Limb (tissue), 2 donors: ENCODE data around the gene UBA6.
"Not testable (repeated sequence)": the region's sequence is repeated elsewhere in the genome, so short reads cannot be mapped to it uniquely, and the experiment has no call there.

Experiments used
- DNase-seq, 2 donors: peaks; one replicate each; pipeline ENCODE4 v3.0.0-alpha.2; 2016; ENCODE audit errors: extremely low spot score in 2 of 2

UBA6 gene

DNA sequence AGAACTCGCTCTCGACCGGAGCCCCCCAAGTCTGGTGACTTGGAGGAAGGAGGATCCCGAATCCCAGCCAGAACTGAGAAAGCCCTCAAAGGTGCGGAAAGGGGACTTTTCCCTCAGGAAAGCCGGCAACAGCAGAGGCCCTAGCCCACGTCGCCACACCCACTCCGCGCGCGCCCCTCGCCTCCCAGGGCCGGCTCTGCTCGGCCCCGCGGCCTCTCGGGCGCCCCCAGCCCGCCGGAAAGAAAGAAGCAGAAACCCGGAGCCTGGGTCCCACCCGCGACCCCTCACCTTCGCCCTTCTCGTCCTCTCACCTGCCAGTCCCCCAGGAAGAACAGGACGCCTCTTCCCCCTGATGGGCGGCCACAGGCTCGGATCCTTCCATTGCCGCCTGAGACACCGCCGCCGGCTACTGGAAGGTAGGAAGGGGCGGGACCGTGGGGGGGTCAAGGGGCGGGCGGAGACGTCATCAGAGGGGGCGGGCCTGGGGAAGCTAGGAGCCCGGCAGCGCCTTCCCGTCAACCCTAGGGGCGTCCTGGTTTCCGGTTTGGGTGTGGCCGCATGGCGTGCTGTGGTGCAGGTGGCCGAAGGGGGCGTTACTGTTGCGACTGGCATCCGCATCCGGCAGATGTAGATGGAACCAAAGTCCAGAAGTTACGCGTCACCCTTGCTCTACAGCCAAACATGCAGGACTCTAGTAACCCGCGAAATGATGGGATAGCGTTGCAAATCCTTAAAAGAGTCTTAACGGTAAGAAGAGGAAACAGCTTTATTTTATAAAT lies at the start of gene UBA6:
UBA6 (minus strand) TSS at position 418 of the 779 bp plus-strand sequence; CDS start at position 382, 36 bp downstream.
- peak; percentile 97 for DNase-seq

DNA sequence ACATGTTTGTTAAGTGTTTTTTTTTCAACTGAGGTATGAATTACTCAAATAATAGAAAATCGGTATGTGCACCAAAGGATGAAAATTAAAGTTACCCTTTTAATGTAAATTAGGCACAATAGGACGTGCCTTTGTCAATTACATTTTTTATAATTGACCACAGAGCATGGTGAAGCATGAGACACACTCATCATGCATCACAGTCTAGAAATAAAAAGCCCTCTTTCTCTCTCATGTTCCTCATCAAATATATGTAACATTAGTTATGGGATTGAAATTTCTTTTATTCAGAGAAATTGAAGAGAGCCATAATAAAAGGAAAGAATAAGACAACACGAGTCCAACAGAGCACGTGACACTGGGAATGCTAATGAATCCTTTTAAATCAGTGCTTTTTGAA lies 49.7 kb upstream of the UBA6 start:
- no peak for DNase-seq

DNA sequence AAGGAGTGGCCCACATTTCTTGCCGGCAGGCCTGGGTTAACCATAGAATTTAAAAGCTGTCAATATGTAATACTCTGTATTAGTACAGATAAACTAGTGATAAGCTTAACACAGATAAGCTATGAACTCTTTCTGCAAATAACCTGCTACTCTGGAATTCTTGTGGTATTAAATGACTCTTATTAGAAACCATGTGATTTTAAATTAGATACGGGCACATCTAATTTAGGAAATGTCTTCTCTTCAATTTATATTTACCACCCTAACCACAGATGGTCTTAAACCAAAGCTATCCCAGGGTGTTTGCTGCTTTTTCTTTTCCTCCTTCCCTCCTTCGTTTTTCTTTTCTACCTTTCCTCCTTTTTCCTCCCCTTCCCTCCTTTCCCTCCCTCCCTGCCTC lies 48.3 kb upstream of the UBA6 start:
- DNase-seq: no peak

DNA sequence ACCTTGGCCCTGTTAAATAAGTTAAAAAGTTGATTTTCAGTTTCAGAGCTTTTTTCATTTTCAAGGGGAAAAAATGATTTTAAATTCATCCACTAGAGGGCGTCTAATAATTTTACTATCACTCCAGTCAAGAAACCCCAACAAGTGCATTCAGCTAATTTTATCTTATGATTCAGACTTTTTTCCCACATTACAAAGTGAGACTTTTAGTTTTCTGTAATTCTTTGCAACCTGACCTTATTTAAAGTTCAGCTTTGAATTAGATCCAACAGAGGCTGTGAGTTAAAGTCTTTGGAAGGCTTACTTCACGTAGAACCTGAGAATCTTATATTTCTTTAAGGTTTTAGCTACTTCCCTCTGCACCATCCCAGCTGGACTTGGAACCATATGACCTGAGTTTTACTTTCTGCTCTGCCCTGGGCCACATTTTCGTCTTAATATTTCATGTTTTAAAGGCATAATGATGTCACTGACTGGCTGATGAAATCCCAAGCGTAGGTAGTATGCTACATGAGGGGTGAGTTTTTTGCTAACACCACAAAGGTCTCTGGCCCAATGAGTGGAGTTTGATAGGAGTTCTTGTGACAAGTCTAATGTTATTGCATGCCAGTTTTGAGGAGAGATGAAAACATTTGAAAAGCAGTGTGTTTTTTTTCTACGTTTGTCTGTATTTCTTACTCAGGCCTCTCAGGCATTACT lies 46.0 kb upstream of the UBA6 start:
- peak in 1 of 2 donors; percentile 57 for DNase-seq

DNA sequence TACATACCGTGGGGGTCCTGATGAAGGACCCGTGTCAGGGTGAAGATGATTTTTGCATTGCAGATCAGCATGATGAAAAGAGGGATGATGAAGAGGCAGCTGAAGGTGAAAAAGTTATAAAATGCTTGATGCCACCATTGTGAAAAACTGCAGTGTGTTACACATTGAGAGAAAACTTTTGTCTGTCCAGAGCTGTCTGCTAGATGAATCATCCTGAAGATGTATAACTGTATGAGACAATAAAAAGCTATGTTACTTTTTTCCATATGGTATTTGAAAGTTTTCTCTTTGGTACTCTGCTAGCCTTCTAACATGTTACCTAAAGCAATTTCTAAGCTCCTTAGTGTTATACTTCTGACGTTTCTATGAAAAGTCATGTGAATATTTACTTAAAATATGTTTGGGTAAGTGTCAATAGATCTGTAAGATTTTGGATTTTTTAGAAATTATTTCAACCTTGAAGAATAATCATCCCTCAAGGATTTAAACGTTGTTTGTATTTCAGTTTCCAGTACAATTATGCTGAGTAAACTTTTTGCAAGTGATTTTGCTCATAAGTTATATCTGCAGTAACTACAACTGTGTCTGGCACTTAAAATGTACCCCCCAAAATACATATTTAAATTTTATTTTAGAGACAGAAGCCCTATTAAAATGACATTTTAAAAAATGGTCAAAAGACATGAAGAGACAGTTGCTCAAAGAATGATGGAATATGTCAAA lies 43.8 kb upstream of the UBA6 start:
- no peak for DNase-seq

DNA sequence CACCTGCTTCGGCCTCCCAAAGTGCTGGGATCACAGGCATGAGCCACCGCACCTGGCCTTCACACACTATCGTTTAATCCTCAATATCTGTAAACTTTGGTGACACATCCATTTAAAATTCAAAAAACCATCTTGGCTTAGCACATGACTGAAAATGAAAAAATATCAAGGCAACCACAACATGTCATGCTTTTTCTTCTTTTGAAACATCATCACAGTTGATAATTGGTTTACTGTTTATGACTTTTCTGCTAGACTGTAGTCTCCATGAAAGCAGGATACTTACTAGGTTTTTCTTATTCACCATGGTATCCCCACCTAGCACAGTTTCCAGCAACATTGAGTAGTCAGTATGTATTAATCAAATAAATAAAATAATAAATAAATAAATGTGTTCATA lies 42.2 kb upstream of the UBA6 start:
- DNase-seq: no peak

DNA sequence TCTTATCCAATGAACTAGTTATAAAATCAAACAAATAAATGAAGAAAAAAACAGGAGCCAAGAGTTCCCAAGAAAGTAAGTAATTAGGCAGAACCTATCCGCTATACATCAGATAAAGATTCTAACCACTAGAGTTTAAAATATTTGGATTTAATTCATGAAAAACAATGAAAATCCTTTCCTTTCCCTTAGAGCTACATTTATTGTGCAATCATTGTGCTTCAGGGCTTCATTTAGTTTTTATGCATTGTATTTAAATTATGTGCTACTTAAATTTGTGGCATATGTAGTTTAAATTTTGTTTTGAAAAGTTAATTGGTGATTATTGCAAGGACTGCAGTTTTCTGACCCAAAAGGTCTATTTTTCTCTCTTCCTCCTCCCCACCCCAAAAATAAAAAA lies 35.3 kb upstream of the UBA6 start:
- no peak for DNase-seq

DNA sequence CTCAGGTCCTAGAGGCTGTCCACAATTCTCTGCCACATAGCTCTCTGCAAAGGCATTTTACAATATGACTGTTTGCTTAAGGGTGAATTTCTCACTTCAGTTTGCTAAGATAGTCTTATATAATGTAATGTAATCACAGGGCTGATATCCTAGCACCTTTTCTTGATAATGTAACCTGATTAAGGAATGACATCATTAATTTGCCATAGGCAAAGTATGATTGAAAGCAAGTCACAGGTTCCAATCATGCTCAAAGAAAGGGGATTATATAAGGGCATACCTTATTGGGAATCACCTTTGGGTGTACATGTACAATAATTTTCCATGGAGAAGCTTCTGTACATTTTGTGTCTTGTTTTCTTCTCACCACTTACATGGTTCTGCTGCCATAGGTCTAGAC lies 34.4 kb upstream of the UBA6 start:
- DNase-seq: no peak

DNA sequence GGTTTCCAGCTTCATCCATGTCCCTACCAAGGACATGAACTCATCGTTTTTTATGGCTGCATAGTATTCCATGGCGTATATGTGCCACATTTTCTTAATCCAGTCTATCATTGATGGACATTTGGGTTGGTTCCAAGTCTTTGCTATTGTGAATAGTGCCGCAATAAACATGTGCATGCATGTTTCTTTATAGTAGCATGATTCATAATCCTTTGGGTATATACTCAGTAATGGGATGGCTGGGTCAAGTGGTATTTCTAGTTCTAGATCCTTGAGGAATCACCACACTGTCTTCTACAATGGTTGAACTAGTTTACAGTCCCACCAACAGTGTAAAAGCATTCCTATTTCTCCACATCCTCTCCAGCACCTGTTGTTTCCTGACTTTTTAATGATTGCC lies 29.6 kb upstream of the UBA6 start:
- not testable (repeated sequence) for DNase-seq

DNA sequence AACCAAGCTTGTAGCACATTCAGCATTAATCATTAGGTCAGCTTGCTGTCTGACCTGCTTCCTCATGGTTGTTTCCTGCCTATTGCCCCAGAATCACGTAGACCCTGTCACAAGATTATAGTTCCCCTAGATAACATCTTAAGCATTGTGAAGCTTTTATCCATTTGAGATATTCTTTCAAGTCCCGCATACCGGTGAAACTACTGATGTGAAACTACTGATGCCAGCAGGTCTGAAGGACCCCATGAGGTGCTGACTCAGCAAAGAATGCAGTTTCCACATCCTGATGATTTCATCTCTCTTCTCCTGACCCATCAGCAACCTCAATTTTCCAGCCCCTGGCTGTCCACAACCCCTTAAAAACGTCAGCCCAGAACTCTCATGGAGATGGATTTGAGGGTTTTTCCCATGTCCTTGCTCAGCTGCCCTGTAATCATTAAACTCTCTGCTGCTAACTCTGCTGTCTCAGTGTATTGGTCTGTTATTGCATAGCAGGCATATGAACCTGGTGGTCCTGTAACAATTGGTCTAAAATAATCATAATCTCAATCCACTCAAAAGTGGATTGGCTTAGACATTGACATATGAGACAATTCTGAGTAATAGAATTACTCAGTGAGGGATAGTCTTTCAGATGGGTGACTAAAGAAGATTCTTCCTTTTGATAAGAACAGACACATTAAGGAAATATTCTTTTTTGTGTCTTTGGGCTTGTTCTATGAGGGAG lies 26.3 kb upstream of the UBA6 start:
- no peak for DNase-seq

DNA sequence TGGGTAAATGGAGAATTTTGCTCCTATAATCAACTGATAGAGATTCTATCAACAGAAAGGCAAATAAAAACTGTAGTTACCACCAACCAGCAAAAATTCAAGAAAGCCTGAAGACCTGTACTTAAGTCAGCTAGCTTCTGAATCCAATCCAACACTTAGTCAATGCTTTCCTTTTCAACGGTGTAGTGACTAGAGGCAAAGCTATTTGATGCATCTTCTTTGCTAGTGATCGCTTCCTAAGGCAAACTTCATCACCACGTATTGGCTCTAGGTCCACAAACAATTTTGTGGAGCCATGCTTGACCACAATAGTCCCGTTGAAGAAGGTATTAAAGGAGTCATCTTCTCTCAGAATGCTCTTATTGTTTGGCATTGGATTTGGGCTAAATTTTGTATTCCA lies 25.0 kb upstream of the UBA6 start:
- DNase-seq: no peak

DNA sequence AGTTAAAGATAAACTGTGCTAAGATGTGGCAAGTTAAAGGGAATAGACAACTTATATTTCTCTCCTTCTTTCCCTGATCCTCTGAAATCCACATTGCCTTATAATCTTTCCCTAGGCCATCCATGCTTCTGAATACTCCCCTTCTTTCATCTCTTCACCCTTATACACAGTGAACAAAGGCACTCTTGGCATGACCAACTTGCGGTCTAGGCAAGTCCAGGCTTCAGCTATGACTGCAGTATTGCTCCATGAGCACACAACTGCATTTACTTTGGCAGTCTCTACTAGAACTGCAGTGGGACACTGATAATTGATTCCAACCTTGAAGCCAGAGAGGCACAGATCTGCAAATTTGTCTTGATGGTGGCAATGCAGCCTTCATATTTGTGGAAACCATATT lies 24.2 kb upstream of the UBA6 start:
- DNase-seq: no peak

DNA sequence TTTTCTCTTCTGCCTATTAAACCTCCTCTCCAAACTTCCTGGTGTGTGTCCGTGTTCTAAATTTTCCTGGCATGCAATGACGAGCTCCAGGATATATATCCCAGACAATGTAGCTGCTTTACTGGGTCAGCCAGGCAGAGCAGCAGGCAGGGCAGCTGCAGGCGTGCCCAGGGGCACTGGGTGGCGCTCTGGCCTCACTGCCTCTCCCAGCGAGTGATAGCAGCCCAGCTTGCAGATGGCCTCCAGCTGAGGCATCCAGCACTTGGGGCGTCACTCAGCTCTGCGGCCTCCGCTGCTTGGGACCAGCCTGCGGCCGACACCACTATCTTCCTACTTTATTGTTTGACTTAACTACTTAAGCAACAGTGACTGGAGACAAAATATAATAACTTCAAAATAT lies 23.0 kb upstream of the UBA6 start:
- no peak for DNase-seq

DNA sequence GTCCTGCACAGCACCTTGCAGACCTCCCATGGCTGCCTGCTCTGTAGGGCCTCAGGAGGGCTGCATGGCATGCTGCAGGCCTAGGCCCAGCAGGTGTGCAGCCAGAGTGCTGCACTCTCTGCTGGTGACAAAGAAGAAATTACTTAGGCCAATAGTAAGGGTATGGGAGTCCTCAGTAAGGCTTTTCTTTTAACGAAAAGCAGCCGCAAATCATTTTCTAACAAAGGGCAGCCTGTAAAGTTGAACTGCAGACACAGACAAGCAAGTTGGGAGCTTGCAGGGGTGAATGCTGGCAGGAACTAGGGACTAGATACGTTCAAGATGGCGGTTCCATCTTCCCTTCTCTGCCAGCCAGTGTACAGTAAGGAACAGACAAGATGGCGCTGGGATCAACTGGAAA lies 22.4 kb upstream of the UBA6 start:
- no peak for DNase-seq

DNA sequence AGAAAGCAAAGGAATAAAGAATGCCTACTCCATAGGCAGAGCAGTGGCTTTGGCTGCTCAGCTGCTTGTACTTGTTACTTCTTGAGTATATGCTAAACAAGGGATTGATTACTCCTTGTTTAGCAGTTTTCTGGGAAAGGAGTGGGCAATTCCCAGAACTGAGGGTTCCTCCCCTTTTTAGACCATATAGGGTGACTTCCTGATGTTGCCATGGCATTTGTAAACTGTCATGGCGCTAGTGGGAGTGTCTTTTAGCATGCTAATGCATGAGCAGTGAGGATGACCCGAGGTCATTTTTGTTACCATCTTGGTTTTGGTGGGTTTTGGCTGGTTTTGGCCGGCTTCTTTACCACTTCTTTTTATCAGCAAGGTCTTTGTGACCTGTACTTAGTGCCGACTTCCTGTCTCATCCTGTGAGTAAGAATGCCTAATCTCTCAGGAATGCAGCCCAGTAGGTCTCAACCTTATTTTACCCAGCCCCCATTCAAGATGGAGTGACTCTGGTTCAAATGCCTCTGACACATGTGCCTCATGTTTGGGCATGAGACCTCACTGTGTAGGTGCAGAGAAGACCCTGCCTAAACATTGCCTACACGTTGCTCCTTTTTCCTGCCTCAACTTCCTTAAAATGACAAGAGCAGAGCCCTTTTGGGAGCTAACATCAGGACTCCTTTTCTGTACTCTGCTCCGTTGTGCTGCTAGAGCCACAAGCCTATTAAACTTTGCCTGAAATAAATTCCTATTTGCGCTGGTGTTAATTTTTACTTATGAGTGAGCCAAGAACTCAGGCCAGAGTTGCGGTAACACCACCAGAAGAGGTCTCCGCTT lies 21.0 kb upstream of the UBA6 start:
- no peak for DNase-seq

DNA sequence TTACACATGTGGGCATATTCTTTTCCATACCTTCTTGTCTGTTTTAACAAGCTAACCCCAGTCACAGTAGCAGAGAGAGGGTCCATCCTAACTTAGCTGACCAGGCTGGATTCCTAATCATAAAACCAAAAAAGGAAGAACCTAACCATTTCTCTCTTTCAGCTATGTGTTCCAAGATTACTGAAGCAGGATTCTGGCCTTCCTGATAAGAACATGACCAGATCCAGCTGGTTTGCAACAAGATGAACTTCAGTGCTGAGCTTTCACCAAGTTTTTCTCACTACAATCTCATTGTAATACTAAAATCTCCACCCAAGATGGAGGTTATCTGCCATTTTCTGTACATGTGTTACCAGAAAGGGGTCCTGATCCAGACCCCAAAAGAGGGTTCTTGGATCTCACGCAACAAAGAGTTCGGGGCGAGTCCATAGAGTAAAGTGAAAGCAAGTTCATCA lies 20.4 kb upstream of the UBA6 start:
- DNase-seq: no peak

DNA sequence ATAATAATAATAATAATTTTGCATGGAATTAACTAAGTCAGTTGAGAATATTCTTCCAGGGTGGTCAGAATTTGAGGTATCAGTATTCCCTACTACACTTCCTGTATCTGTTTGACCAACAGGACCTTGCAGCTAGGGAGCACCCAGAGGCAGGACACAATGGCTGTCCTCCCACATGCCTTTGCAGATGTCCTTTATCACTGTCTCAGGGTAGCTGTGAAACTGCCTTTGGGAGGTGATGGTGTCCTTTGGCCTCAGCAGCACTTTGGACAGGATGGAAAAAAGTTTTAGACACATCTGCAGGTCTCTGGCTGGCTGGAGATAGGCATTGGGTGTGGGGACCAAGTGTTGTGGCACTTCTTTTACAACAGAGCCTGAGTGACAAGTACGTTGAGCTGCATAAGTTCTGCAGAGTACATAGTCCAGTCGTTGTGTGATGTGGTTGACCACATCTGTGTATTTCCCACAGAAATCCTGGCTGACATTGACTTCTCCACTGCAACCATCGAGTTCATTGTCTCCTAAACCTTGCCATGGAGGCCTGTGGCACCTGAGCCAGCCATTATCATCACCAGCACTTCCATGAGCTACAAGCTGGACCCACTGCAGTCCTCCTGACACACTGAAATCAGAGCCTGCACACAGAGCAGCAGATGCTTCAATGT lies 19.1 kb upstream of the UBA6 start:
- no peak for DNase-seq

DNA sequence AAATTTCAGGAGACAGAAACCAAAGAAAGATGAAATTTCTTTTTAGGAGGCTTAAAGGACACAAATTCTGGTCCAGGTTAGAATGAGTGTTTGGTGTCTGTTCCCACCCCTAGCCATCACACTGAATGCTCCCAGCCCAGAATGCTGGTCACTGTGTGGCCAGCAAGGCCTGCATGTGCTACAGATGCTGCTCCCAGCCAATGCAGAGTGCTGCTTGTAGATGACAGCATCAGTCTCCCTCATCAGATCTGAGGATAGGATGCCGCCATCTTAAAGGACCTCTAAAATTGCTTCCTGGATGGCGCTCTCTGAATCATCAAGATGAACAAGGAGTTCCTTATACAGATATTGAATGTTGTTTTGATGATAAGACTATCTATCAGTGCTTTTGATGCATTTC lies 17.9 kb upstream of the UBA6 start:
- DNase-seq: no peak

DNA sequence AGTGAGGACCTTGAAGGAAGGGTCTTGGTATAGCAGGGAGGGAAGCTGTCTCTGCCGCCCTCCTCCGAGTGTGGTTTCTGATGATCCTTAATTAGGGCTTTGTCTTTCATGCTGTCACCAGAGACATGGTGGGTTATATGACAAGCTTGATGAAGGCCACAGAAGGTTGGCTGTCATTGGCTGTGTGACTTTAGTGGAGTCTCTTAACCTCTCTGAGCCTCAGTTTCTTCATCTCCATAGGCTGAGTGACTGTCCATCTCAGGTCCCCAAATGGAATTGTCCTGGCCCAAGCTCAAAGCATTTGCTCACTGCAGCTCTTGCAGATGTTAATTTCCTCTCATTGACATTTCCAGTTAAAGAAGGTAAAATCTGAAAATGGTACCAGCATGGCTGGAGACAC lies 16.6 kb upstream of the UBA6 start:
- no peak for DNase-seq

DNA sequence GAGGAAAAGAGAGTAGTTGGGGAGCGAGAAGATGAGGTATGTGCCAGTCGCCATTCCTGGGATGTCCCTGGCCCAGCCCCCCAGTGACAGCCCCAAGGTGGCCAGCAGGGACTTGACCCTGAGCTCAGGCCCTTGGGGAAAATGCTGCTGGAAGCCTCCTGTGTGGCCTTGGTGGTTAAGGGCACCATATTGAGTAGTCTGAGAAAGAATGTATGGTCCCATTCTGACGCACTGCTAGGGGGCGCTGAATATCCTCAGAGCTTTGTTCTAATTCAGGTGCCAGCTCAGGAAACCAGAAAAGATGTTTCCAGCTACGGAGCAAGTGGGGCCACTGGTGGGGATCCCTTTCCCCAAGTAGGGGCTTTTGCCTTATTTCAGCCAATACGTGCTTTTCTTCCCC lies 14.0 kb upstream of the UBA6 start:
- DNase-seq: no peak
